ENCODE data around the gene CTNNA2.

The CTNNA2 gene

DNA sequence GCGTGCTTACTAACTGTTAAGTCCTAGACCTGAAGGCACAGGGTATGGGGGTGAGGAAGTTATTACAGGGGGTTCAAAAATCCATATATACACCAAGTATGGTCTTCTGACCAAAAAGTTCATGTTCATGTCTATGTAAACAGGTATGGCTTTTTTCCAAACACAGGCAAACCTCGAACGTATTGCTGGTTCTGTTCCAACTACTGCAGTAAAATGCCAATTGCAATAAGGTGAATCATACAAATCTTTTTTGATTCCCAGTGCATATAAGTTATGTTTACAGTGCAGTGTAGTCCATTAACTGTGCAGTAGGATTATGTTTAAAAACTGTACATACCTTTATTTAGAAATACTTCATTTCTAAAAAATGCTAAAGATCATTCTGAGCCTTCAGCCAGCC lies 1037.0 kb downstream of the CTNNA2 start:
- no peak overlapping the region for H2AFZ ChIP-seq (ENCODE audit: low read depth, low read length)
- H3K36me3 ChIP-seq (replicated peaks; ENCODE audit: low read depth, low read length), result no peaks in the 10 kb centered on the region
- TF ChIP-seq EZH2phosphoT487 (IDR thresholded peaks at IDR 0.05; ENCODE audit: low read depth), result no peak
- TF ChIP-seq, protein P1, sequence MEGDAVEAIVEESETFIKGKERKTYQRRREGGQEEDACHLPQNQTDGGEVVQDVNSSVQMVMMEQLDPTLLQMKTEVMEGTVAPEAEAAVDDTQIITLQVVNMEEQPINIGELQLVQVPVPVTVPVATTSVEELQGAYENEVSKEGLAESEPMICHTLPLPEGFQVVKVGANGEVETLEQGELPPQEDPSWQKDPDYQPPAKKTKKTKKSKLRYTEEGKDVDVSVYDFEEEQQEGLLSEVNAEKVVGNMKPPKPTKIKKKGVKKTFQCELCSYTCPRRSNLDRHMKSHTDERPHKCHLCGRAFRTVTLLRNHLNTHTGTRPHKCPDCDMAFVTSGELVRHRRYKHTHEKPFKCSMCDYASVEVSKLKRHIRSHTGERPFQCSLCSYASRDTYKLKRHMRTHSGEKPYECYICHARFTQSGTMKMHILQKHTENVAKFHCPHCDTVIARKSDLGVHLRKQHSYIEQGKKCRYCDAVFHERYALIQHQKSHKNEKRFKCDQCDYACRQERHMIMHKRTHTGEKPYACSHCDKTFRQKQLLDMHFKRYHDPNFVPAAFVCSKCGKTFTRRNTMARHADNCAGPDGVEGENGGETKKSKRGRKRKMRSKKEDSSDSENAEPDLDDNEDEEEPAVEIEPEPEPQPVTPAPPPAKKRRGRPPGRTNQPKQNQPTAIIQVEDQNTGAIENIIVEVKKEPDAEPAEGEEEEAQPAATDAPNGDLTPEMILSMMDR (IDR thresholded peaks at IDR 0.05; ENCODE audit: low read depth, low read length), result no peak
- H4K20me1 ChIP-seq (ENCODE audit: insufficient read depth, low read length), result no peaks in the 10 kb centered on the region
- H3K27ac ChIP-seq (ENCODE audit: low read length), result no peak overlapping the region
- H3K4me3 ChIP-seq (ENCODE audit: low read length), result no peak overlapping the region
- H3K4me2 ChIP-seq (ENCODE audit: low read length), result no peak overlapping the region
- no peaks in the 10 kb centered on the region for H3K79me2 ChIP-seq (ENCODE audit: low read length)
- no peaks in the 10 kb centered on the region for H3K9me3 ChIP-seq (ENCODE audit: insufficient read depth, low read length)
- no peaks in the 10 kb centered on the region for H3K27me3 ChIP-seq (ENCODE audit: low read depth, low read length)
- no peak overlapping the region for H3K9ac ChIP-seq (ENCODE audit: low read length)
- no peaks in the 10 kb centered on the region for H3K4me1 ChIP-seq (ENCODE audit: low read length)

DNA sequence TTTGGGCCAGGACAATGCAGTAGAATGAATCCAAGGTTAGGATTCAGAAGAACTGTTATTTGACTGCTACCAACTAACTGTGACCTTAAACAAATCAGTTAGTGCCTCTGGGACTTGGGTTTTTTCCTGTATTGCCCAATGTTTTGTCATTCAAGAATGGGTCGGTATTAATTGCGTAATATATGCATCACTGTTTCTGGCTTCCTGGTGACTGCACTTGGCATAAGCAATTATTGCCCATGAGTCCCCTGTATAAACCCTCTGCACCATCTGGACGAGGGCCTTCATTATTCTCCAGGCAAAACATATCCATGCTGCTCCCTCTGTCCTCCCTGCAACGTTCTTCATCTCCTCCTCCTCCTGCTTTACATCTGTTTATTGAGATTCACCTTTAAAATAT lies 1047.5 kb downstream of the CTNNA2 start:
- Histone ChIP-seq H3K4me3 (ENCODE audit: low read length) (no peak overlapping the region), H4K20me1 (ENCODE audit: insufficient read depth, low read length) (no peaks in the 10 kb centered on the region), H3K4me2 (ENCODE audit: low read length) (no peak overlapping the region), H3K36me3 (replicated peaks; ENCODE audit: low read depth, low read length) (no peaks in the 10 kb centered on the region), H2AFZ (ENCODE audit: low read depth, low read length) (no peak overlapping the region), H3K4me1 (ENCODE audit: low read length) (peaks cover 3% of the 10 kb centered on the region; the same call in 1 of the 2 replicates), H3K9me3 (ENCODE audit: insufficient read depth, low read length) (no peaks in the 10 kb centered on the region), H3K79me2 (ENCODE audit: low read length) (no peaks in the 10 kb centered on the region), H3K27ac (ENCODE audit: low read length) (no peak overlapping the region), H3K27me3 (ENCODE audit: low read depth, low read length) (no peaks in the 10 kb centered on the region), H3K9ac (ENCODE audit: low read length) (no peak overlapping the region)
- TF ChIP-seq, protein P1 (IDR thresholded peaks at IDR 0.05; ENCODE audit: low read depth, low read length), result no peak
- no peak for TF ChIP-seq EZH2phosphoT487 (IDR thresholded peaks at IDR 0.05; ENCODE audit: low read depth)

DNA sequence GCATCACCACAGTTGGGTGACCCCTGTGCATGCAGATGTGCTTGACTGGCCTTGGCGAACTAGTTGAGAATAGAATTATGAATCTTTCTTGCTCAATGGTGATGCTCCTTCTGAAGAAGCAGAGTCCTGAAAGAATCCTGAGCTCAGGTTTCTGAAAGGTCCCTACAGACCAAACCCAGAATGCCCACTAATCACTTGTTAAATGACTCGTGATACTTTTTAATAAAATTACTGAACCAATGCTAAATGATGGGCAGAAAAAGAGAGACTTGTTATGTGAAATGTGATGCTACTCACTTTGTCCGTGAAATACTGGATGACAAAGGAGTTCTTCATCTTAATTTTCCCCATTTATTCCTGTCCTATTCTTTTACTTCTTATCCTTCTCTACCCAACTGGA lies 1055.2 kb downstream of the CTNNA2 start:
- Histone ChIP-seq H4K20me1 (ENCODE audit: insufficient read depth, low read length) (no peaks in the 10 kb centered on the region), H3K4me3 (ENCODE audit: low read length) (no peak overlapping the region), H2AFZ (ENCODE audit: low read depth, low read length) (no peak overlapping the region), H3K4me1 (ENCODE audit: low read length) (peaks cover 19% of the 10 kb centered on the region), H3K79me2 (ENCODE audit: low read length) (no peaks in the 10 kb centered on the region), H3K27me3 (ENCODE audit: low read depth, low read length) (no peaks in the 10 kb centered on the region), H3K36me3 (replicated peaks; ENCODE audit: low read depth, low read length) (no peaks in the 10 kb centered on the region), H3K9ac (ENCODE audit: low read length) (no peak overlapping the region), H3K27ac (ENCODE audit: low read length) (no peak overlapping the region), H3K4me2 (ENCODE audit: low read length) (no peak overlapping the region), H3K9me3 (ENCODE audit: insufficient read depth, low read length) (no peaks in the 10 kb centered on the region)
- no peak for TF ChIP-seq EZH2phosphoT487 (IDR thresholded peaks at IDR 0.05; ENCODE audit: low read depth)
- TF ChIP-seq, protein P1 (IDR thresholded peaks at IDR 0.05; ENCODE audit: low read depth, low read length), result no peak

DNA sequence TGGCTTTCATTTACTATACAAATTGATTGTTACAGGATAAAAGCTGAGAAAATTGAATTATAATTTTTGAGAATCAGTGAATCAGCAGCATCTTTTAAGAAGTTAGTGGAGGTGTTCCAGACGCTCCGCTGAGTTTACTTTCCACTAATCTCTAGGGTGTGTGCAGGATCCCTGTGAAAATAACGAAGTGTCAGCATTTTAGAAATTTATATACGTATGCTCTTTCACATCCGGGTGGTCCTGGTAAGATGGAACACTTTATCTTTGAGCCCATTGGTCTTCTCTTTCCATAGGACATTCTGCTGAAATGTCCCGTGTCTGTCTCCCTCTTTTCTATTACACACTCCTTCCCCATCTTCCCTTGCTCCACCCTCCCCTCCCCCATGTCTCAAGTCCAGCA lies 1060.3 kb downstream of the CTNNA2 start:
- Histone ChIP-seq H4K20me1 (ENCODE audit: insufficient read depth, low read length) (no peaks in the 10 kb centered on the region), H3K79me2 (ENCODE audit: low read length) (no peaks in the 10 kb centered on the region), H3K9ac (ENCODE audit: low read length) (no peak overlapping the region), H3K4me2 (ENCODE audit: low read length) (no peak overlapping the region), H3K27ac (ENCODE audit: low read length) (no peak overlapping the region), H3K9me3 (ENCODE audit: insufficient read depth, low read length) (no peaks in the 10 kb centered on the region), H3K4me1 (ENCODE audit: low read length) (peaks cover 9% of the 10 kb centered on the region), H3K27me3 (ENCODE audit: low read depth, low read length) (no peaks in the 10 kb centered on the region), H2AFZ (ENCODE audit: low read depth, low read length) (no peak overlapping the region), H3K4me3 (ENCODE audit: low read length) (no peak overlapping the region), H3K36me3 (replicated peaks; ENCODE audit: low read depth, low read length) (no peaks in the 10 kb centered on the region)
- TF ChIP-seq, protein P1 (IDR thresholded peaks at IDR 0.05; ENCODE audit: low read depth, low read length), result no peak
- no peak for TF ChIP-seq EZH2phosphoT487 (IDR thresholded peaks at IDR 0.05; ENCODE audit: low read depth)

Data from OCI-LY3 (cell line).